ENCODE results near the gene CASP10. TPM values are rescaled to one million over a fixed set of nuclear protein-coding genes. Genes with fewer than 3 reads are reported as not detected.

The CASP10 gene
- total RNA-seq, 1 experiment from 2014 or later: 2.8 TPM

DNA sequence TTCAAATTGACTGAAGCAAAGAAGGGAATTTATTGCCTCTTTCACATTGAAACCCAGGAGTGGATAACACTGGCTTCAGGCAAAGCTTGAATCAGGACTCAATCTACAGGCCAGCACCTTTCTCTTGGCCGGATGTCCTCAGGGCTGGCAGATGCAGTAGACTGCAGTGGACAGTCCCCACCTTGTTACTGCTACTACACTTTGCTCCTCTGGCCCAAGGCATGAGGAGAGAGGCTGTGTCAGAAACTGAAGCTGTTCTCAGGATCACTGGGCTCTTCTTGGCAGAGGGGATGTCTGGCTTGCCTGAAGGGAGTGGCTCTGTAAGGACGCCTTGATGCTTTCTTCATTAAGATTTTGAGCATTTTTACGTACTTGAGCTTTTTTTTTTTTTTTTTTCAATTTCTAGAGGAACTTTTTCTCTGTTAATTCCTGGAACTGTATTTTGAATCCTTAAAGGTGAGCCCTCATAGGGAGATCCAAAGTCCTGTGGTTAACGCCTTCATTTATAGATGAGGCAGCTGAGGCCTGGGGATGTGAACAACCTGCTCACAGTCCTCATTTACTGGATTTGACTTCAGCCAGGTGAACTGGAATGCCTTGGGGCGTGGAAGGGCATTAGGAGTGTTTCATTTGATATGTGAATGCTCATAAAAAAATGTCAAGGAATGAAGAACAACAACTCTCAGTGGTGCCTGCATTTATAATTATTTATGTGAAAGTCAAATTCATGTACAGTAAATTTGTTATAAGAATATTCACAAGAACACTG lies 36.6 kb downstream of the CASP10 start:
- CTCF ChIA-PET: interaction anchor here (0.6 to 5.8 kb wide), 5 partner anchors 13 to 514 kb away, joined by 3 to 66 read pairs (median 3); partner anchors contain the start of gene CASP10
- Mint-ChIP-seq H3K27ac (no peak overlapping the region), H3K4me1 (peaks cover 26% of the 10 kb centered on the region), H3K27me3 (ENCODE audit: low read depth) (no peaks in the 10 kb centered on the region; the same call in 1 of the 2 replicates), H3K36me3 (peaks cover 7% of the 10 kb centered on the region), H3K4me3 (no peak overlapping the region), H3K9me3 (peaks cover 16% of the 10 kb centered on the region)
- POLR2A ChIA-PET: interaction anchor here (0.5 to 1.4 kb wide), 3 partner anchors 12 to 350 kb away, joined by 3 to 4 read pairs (median 3); no protein-coding TSS in a partner anchor
- DNase-seq (ENCODE audit: low spot score) (no peak), ATAC-seq (no peak; the same call in 1 of the 2 replicates)
- TF ChIP-seq HMGA2 (CRISPR knock-in tag; IDR thresholded peaks at IDR 0.05): no peak
- no peak for TF ChIP-seq IRF2 (CRISPR knock-in tag; IDR thresholded peaks at IDR 0.05; ENCODE audit: borderline replicate concordance, low read depth)
- TF ChIP-seq JAZF1 (CRISPR knock-in tag; IDR thresholded peaks at IDR 0.05): no peak
- no peak for TF ChIP-seq FOXK1 (CRISPR knock-in tag; IDR thresholded peaks at IDR 0.05)
- TF ChIP-seq FOXJ3 (CRISPR knock-in tag; IDR thresholded peaks at IDR 0.05; ENCODE audit: borderline replicate concordance): no peak
- TF ChIP-seq, protein P1, sequence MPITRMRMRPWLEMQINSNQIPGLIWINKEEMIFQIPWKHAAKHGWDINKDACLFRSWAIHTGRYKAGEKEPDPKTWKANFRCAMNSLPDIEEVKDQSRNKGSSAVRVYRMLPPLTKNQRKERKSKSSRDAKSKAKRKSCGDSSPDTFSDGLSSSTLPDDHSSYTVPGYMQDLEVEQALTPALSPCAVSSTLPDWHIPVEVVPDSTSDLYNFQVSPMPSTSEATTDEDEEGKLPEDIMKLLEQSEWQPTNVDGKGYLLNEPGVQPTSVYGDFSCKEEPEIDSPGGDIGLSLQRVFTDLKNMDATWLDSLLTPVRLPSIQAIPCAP (CRISPR knock-in tag; IDR thresholded peaks at IDR 0.05): no peak
- no peak for TF ChIP-seq PRRX2 (CRISPR knock-in tag; IDR thresholded peaks at IDR 0.05)
- TF ChIP-seq, protein P2, sequence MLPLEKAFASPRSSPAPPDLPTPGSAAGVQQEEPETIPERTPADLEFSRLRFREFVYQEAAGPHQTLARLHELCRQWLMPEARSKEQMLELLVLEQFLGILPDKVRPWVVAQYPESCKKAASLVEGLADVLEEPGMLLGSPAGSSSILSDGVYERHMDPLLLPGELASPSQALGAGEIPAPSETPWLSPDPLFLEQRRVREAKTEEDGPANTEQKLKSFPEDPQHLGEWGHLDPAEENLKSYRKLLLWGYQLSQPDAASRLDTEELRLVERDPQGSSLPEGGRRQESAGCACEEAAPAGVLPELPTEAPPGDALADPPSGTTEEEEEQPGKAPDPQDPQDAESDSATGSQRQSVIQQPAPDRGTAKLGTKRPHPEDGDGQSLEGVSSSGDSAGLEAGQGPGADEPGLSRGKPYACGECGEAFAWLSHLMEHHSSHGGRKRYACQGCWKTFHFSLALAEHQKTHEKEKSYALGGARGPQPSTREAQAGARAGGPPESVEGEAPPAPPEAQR (CRISPR knock-in tag; IDR thresholded peaks at IDR 0.05): no peak
- TF ChIP-seq, protein P3, sequence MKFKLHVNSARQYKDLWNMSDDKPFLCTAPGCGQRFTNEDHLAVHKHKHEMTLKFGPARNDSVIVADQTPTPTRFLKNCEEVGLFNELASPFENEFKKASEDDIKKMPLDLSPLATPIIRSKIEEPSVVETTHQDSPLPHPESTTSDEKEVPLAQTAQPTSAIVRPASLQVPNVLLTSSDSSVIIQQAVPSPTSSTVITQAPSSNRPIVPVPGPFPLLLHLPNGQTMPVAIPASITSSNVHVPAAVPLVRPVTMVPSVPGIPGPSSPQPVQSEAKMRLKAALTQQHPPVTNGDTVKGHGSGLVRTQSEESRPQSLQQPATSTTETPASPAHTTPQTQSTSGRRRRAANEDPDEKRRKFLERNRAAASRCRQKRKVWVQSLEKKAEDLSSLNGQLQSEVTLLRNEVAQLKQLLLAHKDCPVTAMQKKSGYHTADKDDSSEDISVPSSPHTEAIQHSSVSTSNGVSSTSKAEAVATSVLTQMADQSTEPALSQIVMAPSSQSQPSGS (CRISPR knock-in tag; IDR thresholded peaks at IDR 0.05; ENCODE audit: borderline replicate concordance, low read depth): no peak
- TF ChIP-seq ESRRA (CRISPR knock-in tag; IDR thresholded peaks at IDR 0.05; ENCODE audit: borderline replicate concordance): no peak
- TF ChIP-seq, protein P4, sequence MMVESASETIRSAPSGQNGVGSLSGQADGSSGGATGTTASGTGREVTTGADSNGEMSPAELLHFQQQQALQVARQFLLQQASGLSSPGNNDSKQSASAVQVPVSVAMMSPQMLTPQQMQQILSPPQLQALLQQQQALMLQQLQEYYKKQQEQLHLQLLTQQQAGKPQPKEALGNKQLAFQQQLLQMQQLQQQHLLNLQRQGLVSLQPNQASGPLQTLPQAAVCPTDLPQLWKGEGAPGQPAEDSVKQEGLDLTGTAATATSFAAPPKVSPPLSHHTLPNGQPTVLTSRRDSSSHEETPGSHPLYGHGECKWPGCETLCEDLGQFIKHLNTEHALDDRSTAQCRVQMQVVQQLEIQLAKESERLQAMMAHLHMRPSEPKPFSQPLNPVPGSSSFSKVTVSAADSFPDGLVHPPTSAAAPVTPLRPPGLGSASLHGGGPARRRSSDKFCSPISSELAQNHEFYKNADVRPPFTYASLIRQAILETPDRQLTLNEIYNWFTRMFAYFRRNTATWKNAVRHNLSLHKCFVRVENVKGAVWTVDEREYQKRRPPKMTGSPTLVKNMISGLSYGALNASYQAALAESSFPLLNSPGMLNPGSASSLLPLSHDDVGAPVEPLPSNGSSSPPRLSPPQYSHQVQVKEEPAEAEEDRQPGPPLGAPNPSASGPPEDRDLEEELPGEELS (CRISPR knock-in tag; IDR thresholded peaks at IDR 0.05): no peak
- no peak for TF ChIP-seq NFYB (CRISPR knock-in tag; conservative IDR thresholded peaks at IDR 0.05; ENCODE audit: low read depth)
- no peak for TF ChIP-seq ZNF263 (CRISPR knock-in tag; IDR thresholded peaks at IDR 0.05; ENCODE audit: low read depth)

DNA sequence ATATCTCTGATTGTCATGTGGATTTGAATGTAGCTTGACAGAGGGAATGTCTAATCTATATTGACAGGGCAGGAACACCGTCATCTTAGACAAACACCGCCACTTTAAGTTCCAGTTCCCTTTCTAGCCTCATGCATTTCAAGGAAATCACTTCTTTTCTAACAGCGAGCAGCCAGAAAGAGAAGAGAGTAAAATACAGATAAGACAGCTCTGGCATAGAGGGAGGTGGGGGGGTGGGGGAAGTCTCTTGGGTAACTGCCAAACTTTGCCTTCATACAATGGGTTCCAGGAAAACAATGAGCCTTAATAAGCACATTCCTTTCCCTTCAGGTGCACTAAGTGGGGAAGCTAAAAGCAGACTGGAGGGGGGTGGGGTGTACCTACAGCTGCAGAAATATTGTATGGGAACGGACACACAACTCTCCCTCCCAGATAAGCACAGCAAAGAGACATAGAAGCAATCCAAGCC lies 37.2 kb downstream of the CASP10 start:
- no peak overlapping the region for H3K4me3 Mint-ChIP-seq
- DNase-seq (ENCODE audit: low spot score): no peak
- peaks cover 26% of the 10 kb centered on the region for H3K4me1 Mint-ChIP-seq
- no peaks in the 10 kb centered on the region; the same call in 1 of the 2 replicates for H3K27me3 Mint-ChIP-seq (ENCODE audit: low read depth)
- ChIA-PET CTCF (interaction anchor here (0.6 to 5.8 kb wide), 4 partner anchors 13 to 515 kb away, joined by 3 to 66 read pairs (median 4); partner anchors contain the start of gene CASP10), POLR2A (no interaction called here)
- peak; percentile 36; the same call in 1 of the 2 replicates for ATAC-seq
- H3K27ac Mint-ChIP-seq: no peak overlapping the region
- TF ChIP-seq ELF4 (CRISPR knock-in tag; IDR thresholded peaks at IDR 0.05; ENCODE audit: low read depth) (no peak), GRHL2 (CRISPR knock-in tag; IDR thresholded peaks at IDR 0.05; ENCODE audit: insufficient replicate concordance, severe bottlenecking) (no peak)
- H3K9me3 Mint-ChIP-seq: peaks cover 16% of the 10 kb centered on the region
- peaks cover 7% of the 10 kb centered on the region for H3K36me3 Mint-ChIP-seq

All from WTC11 (cell line).